ENCODE results near the gene ID2. TPM values are rescaled to one million over a fixed set of nuclear protein-coding genes. Genes with fewer than 3 reads are reported as not detected.

Gene ID2
- total and polyA plus RNA-seq, 2 of the 13 experiments (the other 11 are each of a cell fraction or from before 2014, with no cell fraction given): 214 to 719 TPM

DNA sequence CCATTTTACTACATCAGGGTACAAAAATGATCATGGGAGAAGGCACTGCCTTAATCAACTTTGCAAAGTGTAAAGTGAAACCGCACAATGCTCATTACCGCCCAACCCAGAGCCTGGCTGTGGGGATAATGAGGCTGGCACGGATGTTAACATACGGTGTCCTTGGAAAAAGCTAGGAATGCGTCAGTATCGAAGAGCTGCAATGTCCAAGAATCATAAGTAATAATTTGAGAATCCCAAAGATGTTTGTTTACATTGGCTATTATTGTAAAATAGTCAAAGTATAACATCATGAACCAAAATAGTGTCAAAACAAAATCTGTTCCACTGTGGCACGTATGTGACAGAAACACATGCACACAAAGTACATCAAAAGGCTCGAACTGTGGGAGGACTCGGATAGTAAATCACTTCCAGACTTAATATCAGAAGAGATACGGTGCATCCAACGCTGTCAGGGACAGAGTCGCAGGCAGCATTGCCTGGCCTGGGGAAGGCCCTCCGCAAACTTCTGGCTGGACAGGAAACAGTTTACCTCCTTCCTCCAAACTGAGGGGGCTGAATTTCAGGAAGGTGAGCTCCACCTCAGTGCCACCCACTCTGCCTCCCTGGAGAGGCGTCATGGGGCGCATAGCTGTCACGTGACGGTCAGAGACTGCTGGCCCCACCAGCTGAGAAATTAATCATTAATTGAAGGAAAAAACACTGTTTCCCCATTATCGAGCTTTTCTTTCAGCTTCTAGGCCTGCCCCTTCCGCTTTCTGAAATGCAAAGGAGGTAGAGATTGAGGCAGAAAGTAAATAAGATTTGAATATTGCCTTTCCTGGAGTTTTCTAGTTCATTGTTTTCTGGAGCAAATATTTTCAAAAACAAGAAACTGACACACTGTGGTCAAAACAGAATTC is 1.8 kb upstream of the ID2 start (continued):
- TF ChIP-seq MEF2D (CRISPR knock-in tag; IDR thresholded peaks at IDR 0.05): peak; percentile 90
- TF ChIP-seq HDAC6 (IDR thresholded peaks at IDR 0.05; ENCODE audit: low read depth, low read length): no peak; the same call in 1 of the 2 replicates
- TF ChIP-seq HES4 (CRISPR knock-in tag; IDR thresholded peaks at IDR 0.05; ENCODE audit: borderline replicate concordance): peak; percentile 66; the same call in 1 of the 2 replicates
- peak; percentile 94 for TF ChIP-seq ELF3 (CRISPR knock-in tag; IDR thresholded peaks at IDR 0.05)
- TF ChIP-seq, protein P1, sequence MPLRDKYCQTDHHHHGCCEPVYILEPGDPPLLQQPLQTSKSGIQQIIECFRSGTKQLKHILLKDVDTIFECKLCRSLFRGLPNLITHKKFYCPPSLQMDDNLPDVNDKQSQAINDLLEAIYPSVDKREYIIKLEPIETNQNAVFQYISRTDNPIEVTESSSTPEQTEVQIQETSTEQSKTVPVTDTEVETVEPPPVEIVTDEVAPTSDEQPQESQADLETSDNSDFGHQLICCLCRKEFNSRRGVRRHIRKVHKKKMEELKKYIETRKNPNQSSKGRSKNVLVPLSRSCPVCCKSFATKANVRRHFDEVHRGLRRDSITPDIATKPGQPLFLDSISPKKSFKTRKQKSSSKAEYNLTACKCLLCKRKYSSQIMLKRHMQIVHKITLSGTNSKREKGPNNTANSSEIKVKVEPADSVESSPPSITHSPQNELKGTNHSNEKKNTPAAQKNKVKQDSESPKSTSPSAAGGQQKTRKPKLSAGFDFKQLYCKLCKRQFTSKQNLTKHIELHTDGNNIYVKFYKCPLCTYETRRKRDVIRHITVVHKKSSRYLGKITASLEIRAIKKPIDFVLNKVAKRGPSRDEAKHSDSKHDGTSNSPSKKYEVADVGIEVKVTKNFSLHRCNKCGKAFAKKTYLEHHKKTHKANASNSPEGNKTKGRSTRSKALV (CRISPR knock-in tag; IDR thresholded peaks at IDR 0.05): peak; percentile 45; the same call in 1 of the 2 replicates
- TF ChIP-seq, protein P2, sequence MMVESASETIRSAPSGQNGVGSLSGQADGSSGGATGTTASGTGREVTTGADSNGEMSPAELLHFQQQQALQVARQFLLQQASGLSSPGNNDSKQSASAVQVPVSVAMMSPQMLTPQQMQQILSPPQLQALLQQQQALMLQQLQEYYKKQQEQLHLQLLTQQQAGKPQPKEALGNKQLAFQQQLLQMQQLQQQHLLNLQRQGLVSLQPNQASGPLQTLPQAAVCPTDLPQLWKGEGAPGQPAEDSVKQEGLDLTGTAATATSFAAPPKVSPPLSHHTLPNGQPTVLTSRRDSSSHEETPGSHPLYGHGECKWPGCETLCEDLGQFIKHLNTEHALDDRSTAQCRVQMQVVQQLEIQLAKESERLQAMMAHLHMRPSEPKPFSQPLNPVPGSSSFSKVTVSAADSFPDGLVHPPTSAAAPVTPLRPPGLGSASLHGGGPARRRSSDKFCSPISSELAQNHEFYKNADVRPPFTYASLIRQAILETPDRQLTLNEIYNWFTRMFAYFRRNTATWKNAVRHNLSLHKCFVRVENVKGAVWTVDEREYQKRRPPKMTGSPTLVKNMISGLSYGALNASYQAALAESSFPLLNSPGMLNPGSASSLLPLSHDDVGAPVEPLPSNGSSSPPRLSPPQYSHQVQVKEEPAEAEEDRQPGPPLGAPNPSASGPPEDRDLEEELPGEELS (CRISPR knock-in tag; IDR thresholded peaks at IDR 0.05): peak; percentile 93
- TF ChIP-seq, protein P3, sequence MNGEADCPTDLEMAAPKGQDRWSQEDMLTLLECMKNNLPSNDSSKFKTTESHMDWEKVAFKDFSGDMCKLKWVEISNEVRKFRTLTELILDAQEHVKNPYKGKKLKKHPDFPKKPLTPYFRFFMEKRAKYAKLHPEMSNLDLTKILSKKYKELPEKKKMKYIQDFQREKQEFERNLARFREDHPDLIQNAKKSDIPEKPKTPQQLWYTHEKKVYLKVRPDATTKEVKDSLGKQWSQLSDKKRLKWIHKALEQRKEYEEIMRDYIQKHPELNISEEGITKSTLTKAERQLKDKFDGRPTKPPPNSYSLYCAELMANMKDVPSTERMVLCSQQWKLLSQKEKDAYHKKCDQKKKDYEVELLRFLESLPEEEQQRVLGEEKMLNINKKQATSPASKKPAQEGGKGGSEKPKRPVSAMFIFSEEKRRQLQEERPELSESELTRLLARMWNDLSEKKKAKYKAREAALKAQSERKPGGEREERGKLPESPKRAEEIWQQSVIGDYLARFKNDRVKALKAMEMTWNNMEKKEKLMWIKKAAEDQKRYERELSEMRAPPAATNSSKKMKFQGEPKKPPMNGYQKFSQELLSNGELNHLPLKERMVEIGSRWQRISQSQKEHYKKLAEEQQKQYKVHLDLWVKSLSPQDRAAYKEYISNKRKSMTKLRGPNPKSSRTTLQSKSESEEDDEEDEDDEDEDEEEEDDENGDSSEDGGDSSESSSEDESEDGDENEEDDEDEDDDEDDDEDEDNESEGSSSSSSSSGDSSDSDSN (CRISPR knock-in tag; IDR thresholded peaks at IDR 0.05): peak; percentile 79
- TF ChIP-seq, protein P4, sequence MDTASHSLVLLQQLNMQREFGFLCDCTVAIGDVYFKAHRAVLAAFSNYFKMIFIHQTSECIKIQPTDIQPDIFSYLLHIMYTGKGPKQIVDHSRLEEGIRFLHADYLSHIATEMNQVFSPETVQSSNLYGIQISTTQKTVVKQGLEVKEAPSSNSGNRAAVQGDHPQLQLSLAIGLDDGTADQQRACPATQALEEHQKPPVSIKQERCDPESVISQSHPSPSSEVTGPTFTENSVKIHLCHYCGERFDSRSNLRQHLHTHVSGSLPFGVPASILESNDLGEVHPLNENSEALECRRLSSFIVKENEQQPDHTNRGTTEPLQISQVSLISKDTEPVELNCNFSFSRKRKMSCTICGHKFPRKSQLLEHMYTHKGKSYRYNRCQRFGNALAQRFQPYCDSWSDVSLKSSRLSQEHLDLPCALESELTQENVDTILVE (CRISPR knock-in tag; IDR thresholded peaks at IDR 0.05): peak; percentile 67; the same call in 1 of the 2 replicates
- peak; percentile 78; the same call in 1 of the 2 replicates for TF ChIP-seq POLR2AphosphoS2 (IDR thresholded peaks at IDR 0.05; ENCODE audit: low read depth, low read length)
- TF ChIP-seq PAX8 (CRISPR knock-in tag; IDR thresholded peaks at IDR 0.05; ENCODE audit: borderline replicate concordance): peak; percentile 56
- TF ChIP-seq, protein P5, sequence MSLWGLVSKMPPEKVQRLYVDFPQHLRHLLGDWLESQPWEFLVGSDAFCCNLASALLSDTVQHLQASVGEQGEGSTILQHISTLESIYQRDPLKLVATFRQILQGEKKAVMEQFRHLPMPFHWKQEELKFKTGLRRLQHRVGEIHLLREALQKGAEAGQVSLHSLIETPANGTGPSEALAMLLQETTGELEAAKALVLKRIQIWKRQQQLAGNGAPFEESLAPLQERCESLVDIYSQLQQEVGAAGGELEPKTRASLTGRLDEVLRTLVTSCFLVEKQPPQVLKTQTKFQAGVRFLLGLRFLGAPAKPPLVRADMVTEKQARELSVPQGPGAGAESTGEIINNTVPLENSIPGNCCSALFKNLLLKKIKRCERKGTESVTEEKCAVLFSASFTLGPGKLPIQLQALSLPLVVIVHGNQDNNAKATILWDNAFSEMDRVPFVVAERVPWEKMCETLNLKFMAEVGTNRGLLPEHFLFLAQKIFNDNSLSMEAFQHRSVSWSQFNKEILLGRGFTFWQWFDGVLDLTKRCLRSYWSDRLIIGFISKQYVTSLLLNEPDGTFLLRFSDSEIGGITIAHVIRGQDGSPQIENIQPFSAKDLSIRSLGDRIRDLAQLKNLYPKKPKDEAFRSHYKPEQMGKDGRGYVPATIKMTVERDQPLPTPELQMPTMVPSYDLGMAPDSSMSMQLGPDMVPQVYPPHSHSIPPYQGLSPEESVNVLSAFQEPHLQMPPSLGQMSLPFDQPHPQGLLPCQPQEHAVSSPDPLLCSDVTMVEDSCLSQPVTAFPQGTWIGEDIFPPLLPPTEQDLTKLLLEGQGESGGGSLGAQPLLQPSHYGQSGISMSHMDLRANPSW (CRISPR knock-in tag; IDR thresholded peaks at IDR 0.05; ENCODE audit: borderline replicate concordance): peak; percentile 72; the same call in 1 of the 2 replicates
- TF ChIP-seq, protein P6, sequence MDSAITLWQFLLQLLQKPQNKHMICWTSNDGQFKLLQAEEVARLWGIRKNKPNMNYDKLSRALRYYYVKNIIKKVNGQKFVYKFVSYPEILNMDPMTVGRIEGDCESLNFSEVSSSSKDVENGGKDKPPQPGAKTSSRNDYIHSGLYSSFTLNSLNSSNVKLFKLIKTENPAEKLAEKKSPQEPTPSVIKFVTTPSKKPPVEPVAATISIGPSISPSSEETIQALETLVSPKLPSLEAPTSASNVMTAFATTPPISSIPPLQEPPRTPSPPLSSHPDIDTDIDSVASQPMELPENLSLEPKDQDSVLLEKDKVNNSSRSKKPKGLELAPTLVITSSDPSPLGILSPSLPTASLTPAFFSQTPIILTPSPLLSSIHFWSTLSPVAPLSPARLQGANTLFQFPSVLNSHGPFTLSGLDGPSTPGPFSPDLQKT (CRISPR knock-in tag; IDR thresholded peaks at IDR 0.05; ENCODE audit: borderline replicate concordance): no peak
- peak; percentile 49 for TF ChIP-seq HNF4A (CRISPR knock-in tag; IDR thresholded peaks at IDR 0.05)
- peak; percentile 41; the same call in 1 of the 2 replicates for TF ChIP-seq ATF1 (CRISPR knock-in tag; IDR thresholded peaks at IDR 0.05)

Data from HepG2 (cell line).